Endothelial cell of umbilical vein (primary cell): ENCODE data around the gene PLEKHG5. TPM values are rescaled to one million over a fixed set of nuclear protein-coding genes. Genes with fewer than 3 reads are reported as not detected.

Source experiments
- BruUV-seq: library from RNA; stranded (reverse); fragments of 400-500 nt; replicated peaks from 2 replicates; lab custom pipeline; 2021; lab: Mats Ljungman, UMichigan
- CTCF ChIA-PET: fragments of 300-600, 350-600 bp; sonication (Branson Sonifier 250); formaldehyde crosslinking; loops from one replicate; lab custom pipeline; 2021; ENCODE audit warnings: antibody characterized with exemption, inconsistent platforms; lab: Charles Lee
- POLR2A ChIA-PET: fragments of 300-600, 350-600 bp; sonication (Branson Sonifier 250); formaldehyde crosslinking; loops from one replicate; lab custom pipeline; 2021; ENCODE audit warnings: antibody characterized with exemption, inconsistent platforms; lab: Charles Lee
- DNase-seq: peaks from one replicate; pipeline ENCODE4 v3.0.0-alpha.2; 2011; ENCODE audit warnings: low read depth, low spot score
- FAIRE-seq: peaks from 2 replicates; lab custom pipeline; 2011; peaks lifted over from hg19 to GRCh38; lab: Jason Lieb, UNC
- H2AFZ ChIP-seq: 2 replicates; pipeline ENCODE4 v1.6.0; 2012; ENCODE audit warnings: low read depth, low read length, control low read depth, inconsistent platforms
- H3K27ac ChIP-seq: 2 replicates; pipeline ENCODE4 v1.5.1; 2011; ENCODE audit warnings: low read depth, mild to moderate bottlenecking, control low read depth, low read length, moderate library complexity; ENCODE audit not compliant: insufficient read depth
- H3K27me3 ChIP-seq, 2 experiments: 2 replicates each; pipeline versions ENCODE4 v1.6.0 to v1.6.1; 2011; ENCODE audit warnings: low read length in 2 of 2, mixed read lengths in 1 of 2; ENCODE audit not compliant: control insufficient read depth in 2 of 2, insufficient read depth in 2 of 2
- H3K36me3 ChIP-seq, 2 experiments: 2 replicates in 1 of 2; 3 replicates in 1 of 2; pipeline ENCODE4 v1.5.1; 2011; ENCODE audit warnings: low read length in 2 of 2, mild to moderate bottlenecking in 1 of 2, moderate library complexity in 1 of 2; ENCODE audit not compliant: control insufficient read depth in 2 of 2, insufficient read depth in 2 of 2; ENCODE audit errors: extremely low read depth in 1 of 2
- H3K4me1 ChIP-seq: 3 replicates; pipeline ENCODE4 v1.5.1; 2011; ENCODE audit warnings: mild to moderate bottlenecking, low read length; ENCODE audit not compliant: control insufficient read depth, insufficient read depth; ENCODE audit errors: extremely low read depth
- H3K4me2 ChIP-seq: 2 replicates; pipeline ENCODE4 v1.6.1; 2011; ENCODE audit warnings: low read length, control low read depth, mixed read lengths; ENCODE audit not compliant: insufficient read depth
- H3K4me3 ChIP-seq, 3 experiments: fragments of 200-600 bp in 1 of 3; sonication (generic), shearing (Covaris generic) in 1 of 3; replicated peaks in 1 of 3; 2 replicates each; pipeline ENCODE4 v1.5.1; 2011 to 2016; ENCODE audit warnings: control low read depth in 3 of 3, low read length in 3 of 3, mild to moderate bottlenecking in 2 of 3, inconsistent platforms in 1 of 3, low read depth in 1 of 3, moderate library complexity in 1 of 3; ENCODE audit not compliant: insufficient read depth in 1 of 3
- H3K79me2 ChIP-seq: 2 replicates; pipeline ENCODE4 v1.6.0; 2012; ENCODE audit warnings: low read length, inconsistent platforms; ENCODE audit not compliant: control insufficient read depth, insufficient read depth
- H3K9ac ChIP-seq: replicated peaks from 2 replicates; pipeline ENCODE3; 2011; ENCODE audit warnings: low read length, control low read depth; ENCODE audit not compliant: insufficient read depth; ENCODE audit errors: extremely low read depth
- H3K9me1 ChIP-seq: replicated peaks from 3 replicates; pipeline ENCODE4 v1.6.0; 2011; ENCODE audit warnings: mild to moderate bottlenecking, low read length; ENCODE audit not compliant: control insufficient read depth, insufficient read depth; ENCODE audit errors: extremely low read depth
- H3K9me3 ChIP-seq: replicated peaks from 2 replicates; pipeline ENCODE4 v1.5.1; 2012; ENCODE audit warnings: low read length, inconsistent platforms; ENCODE audit not compliant: control insufficient read depth, insufficient read depth
- H4K20me1 ChIP-seq: replicated peaks from 2 replicates; pipeline ENCODE3; 2011; ENCODE audit warnings: mild to moderate bottlenecking, low read length; ENCODE audit not compliant: control insufficient read depth, insufficient read depth; ENCODE audit errors: extremely low read depth
- CTCF ChIP-seq, 2 donors: IDR thresholded peaks; 1 replicate in 1 of 2; 2 replicates in 1 of 2; pipeline ENCODE4 v1.5.1; 2011; ENCODE audit warnings: low read length in 2 of 2, mild to moderate bottlenecking in 2 of 2, moderate library complexity in 2 of 2, control low read depth in 1 of 2, inconsistent platforms in 1 of 2, low read depth in 1 of 2; ENCODE audit not compliant: insufficient read depth in 1 of 2; ENCODE audit errors: extremely low read depth in 1 of 2
- EZH2 ChIP-seq: IDR thresholded peaks from 2 replicates; pipeline ENCODE4 v1.6.1; 2012; ENCODE audit warnings: borderline replicate concordance, low read depth, mild to moderate bottlenecking, moderate library complexity, low read length, inconsistent platforms; ENCODE audit not compliant: severe bottlenecking
- FOS ChIP-seq: IDR thresholded peaks from 2 replicates; pipeline ENCODE4 v1.6.1; 2011; ENCODE audit warnings: mild to moderate bottlenecking, low read length, moderate library complexity, borderline replicate concordance; ENCODE audit not compliant: insufficient read depth
- GATA2 ChIP-seq: IDR thresholded peaks from 2 replicates; pipeline ENCODE4 v1.7.0; 2011; ENCODE audit warnings: low read depth, mild to moderate bottlenecking, moderate library complexity, mixed read lengths, low read length; ENCODE audit not compliant: insufficient read length, insufficient read depth
- JUN ChIP-seq: IDR thresholded peaks from 2 replicates; pipeline ENCODE4 v1.6.1; 2011; ENCODE audit warnings: borderline replicate concordance, low read depth; ENCODE audit not compliant: insufficient read length, insufficient read depth
- MYC ChIP-seq: IDR thresholded peaks from one replicate; pipeline ENCODE4 v1.6.1; 2011; ENCODE audit warnings: mild to moderate bottlenecking, low read depth, low read length
- POLR2A ChIP-seq: IDR thresholded peaks from 2 replicates; pipeline ENCODE4 v1.6.1; 2012; ENCODE audit warnings: low read depth, mild to moderate bottlenecking, control low read depth, low read length
- POLR2AphosphoS5 ChIP-seq: IDR thresholded peaks from 2 replicates; pipeline ENCODE4 v1.6.1; 2012; ENCODE audit warnings: low read depth, mild to moderate bottlenecking, control low read depth, low read length, moderate library complexity; ENCODE audit not compliant: insufficient read depth
- dilution Hi-C: fragments of 300-500 bp; cut with MboI; formaldehyde crosslinking; loops from one replicate; pipeline ENCODE4 v1.15.0; 2019; ENCODE audit warnings: low sequenced_read_pairs; ENCODE audit not compliant: extremely low pct_ligation_motif_present
- intact Hi-C: fragments of 100-400 bp; cut with micrococcal nuclease; formaldehyde crosslinking; loops from one replicate; pipeline ENCODE4 v1.10.0; 2022
- polyA plus RNA-seq, 4 experiments: library from polyadenylated mRNA; depleted of rRNA in 3 of 4; stranded (reverse) in 3 of 4; unstranded in 1 of 4; fragments of >200 nt; gene quantifications; 2 replicates each; pipeline versions ENCODE4 v1.2.1 to v1.2.3, GENCODE V29; 2011 to 2012; ENCODE audit warnings: missing spikeins in 1 of 4
- total RNA-seq: library from RNA; stranded (reverse); gene quantifications from 2 replicates; pipeline ENCODE4 v1.2.3, GENCODE V29; 2021
- TF ChIP-seq, protein P1 (sequence below): IDR thresholded peaks from 2 replicates; pipeline ENCODE4 v1.6.1; 2011; ENCODE audit not compliant: insufficient read depth, insufficient read length

Gene PLEKHG5
- total and polyA plus RNA-seq, 2 donors (not counting 3 experiments of a cell fraction or from before 2014, with no cell fraction given): 30.6 to 56.9 TPM

DNA sequence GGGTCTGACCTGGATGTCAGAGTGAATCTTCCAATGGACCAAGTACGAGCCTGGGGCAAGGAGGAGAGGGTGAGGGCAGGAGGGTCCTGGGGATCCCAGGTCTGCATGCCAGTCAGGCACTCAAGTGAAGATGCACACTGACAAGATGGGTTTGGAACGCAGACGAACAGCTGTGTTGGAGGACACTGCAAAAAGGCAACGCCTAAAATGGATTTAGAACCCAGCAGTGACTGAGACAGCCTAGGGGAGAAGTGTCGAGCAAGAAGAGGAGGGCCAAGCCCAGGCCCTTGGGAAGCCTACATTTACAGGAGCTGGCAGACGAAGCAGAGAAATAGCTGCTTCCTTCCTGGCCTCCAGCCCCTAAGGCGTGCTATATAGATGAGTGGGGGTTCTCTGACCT, 37.0 kb upstream of the PLEKHG5 start:
- CTCF ChIA-PET: interaction anchor here (1.5 kb wide), 1 partner anchor 43 kb away, joined by 4 read pairs; no protein-coding TSS in a partner anchor
- DNase-seq: no peak
- dilution Hi-C loops: no loop called here

GRCh38 chr1:6526316-6526715, 34.8 kb upstream of the PLEKHG5 start:
- Histone ChIP-seq H3K9me1 (no peaks in the 10 kb centered on the region), H3K79me2 (no peaks in the 10 kb centered on the region), H3K9me3 (no peaks in the 10 kb centered on the region), H3K27ac (no peak overlapping the region), H4K20me1 (no peaks in the 10 kb centered on the region), H3K36me3 (peaks cover 12 to 20% of the 10 kb centered on the region in 2 experiments), H3K9ac (no peak overlapping the region), H3K4me1 (no peaks in the 10 kb centered on the region), H3K4me2 (no peak overlapping the region), H2AFZ (no peak overlapping the region), H3K27me3 (no peaks in the 10 kb centered on the region), H3K4me3 (no peak overlapping the region)
- dilution Hi-C loops (no loop called here), intact Hi-C loops (no loop called here)
- FAIRE-seq: no peak
- no TSS peak for BruUV-seq
- DNase-seq: no peak
- TF ChIP-seq FOS: no peak
- TF ChIP-seq GATA2: no peak
- no peak for TF ChIP-seq MYC
- TF ChIP-seq EZH2: no peak
- TF ChIP-seq POLR2AphosphoS5: no peak
- TF ChIP-seq POLR2A: no peak
- TF ChIP-seq JUN: no peak
- TF ChIP-seq, protein P1, sequence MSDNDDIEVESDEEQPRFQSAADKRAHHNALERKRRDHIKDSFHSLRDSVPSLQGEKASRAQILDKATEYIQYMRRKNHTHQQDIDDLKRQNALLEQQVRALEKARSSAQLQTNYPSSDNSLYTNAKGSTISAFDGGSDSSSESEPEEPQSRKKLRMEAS: no peak
- no peak for TF ChIP-seq CTCF (IDR thresholded peaks at IDR 0.05; ENCODE audit: extremely low read depth in 1 of 2, insufficient read depth in 1 of 2, low read depth in 1 of 2, low read length in 2 of 2)
- ChIA-PET POLR2A (no interaction called here), CTCF (interaction anchor here (6.6 kb wide), 1 partner anchor 36 kb away, joined by 113 read pairs; the partner anchor contains the start of gene PLEKHG5)

More for the DNA sequence above, 37.0 kb upstream of the PLEKHG5 start:
- BruUV-seq: no TSS peak
- Histone ChIP-seq H3K9ac (no peak overlapping the region), H3K9me1 (no peaks in the 10 kb centered on the region), H3K27ac (no peak overlapping the region), H4K20me1 (no peaks in the 10 kb centered on the region), H3K9me3 (no peaks in the 10 kb centered on the region), H3K36me3 (peaks cover 18 to 35% of the 10 kb centered on the region in 2 experiments), H3K4me3 (no peak overlapping the region), H2AFZ (no peak overlapping the region), H3K4me1 (no peaks in the 10 kb centered on the region), H3K27me3 (no peaks in the 10 kb centered on the region), H3K79me2 (no peaks in the 10 kb centered on the region), H3K4me2 (no peak overlapping the region)
- POLR2A ChIA-PET: no interaction called here
- FAIRE-seq: no peak
- TF ChIP-seq POLR2A: no peak
- TF ChIP-seq, protein P1: no peak
- intact Hi-C loops: no loop called here
